Endothelial cell (in vitro differentiated cells): ENCODE results near the gene DDX54. TPM values are rescaled to one million over a fixed set of nuclear protein-coding genes. Genes with fewer than 3 reads are reported as not detected.

Source experiments
- DNase-seq: peaks from one replicate; pipeline ENCODE4 v3.0.0; 2021; ENCODE audit warnings: low spot score
- H3K27ac Mint-ChIP-seq: one replicate; pipeline ENCODE4 v1.8.0; 2021; ENCODE audit warnings: mixed read lengths, inconsistent platforms; ENCODE audit not compliant: unreplicated experiment
- H3K27me3 Mint-ChIP-seq: one replicate; pipeline ENCODE4 v1.8.0; 2021; ENCODE audit warnings: mild to moderate bottlenecking, moderate library complexity, mixed read lengths, inconsistent platforms; ENCODE audit not compliant: unreplicated experiment
- H3K36me3 Mint-ChIP-seq: one replicate; pipeline ENCODE4 v1.8.0; 2021; ENCODE audit warnings: mild to moderate bottlenecking, low read depth, mixed read lengths, inconsistent platforms; ENCODE audit not compliant: unreplicated experiment
- H3K4me1 Mint-ChIP-seq: one replicate; pipeline ENCODE4 v1.8.0; 2021; ENCODE audit warnings: mild to moderate bottlenecking, mixed read lengths, inconsistent platforms; ENCODE audit not compliant: unreplicated experiment
- H3K4me3 Mint-ChIP-seq: one replicate; pipeline ENCODE4 v1.8.0; 2021; ENCODE audit warnings: mild to moderate bottlenecking, mixed read lengths, inconsistent platforms; ENCODE audit not compliant: unreplicated experiment
- H3K9me3 Mint-ChIP-seq: one replicate; pipeline ENCODE4 v1.8.0; 2021; ENCODE audit warnings: mixed read lengths, inconsistent platforms; ENCODE audit not compliant: unreplicated experiment
- microRNA-seq: library from miRNA; unstranded; fragments of <30 nt; microRNA quantifications from one replicate; pipeline ENCODE4, GENCODE V29; 2020; ENCODE audit not compliant: unreplicated experiment
- total RNA-seq: library from RNA; stranded (reverse); fragmentation: NEBNext Ultra II Directional; extraction: Animal tissue kit (Norgen Biotek cat#: 25700); gene quantifications from one replicate; pipeline ENCODE4 v1.2.1, GENCODE V29; 2021; ENCODE audit not compliant: unreplicated experiment
- TF ChIP-seq, protein P1 (sequence below): fragments of 200-600 bp; sonication (generic); IDR thresholded peaks from one replicate; pipeline ENCODE4 v1.5.0; 2021; ENCODE audit warnings: antibody characterized with exemption; ENCODE audit not compliant: unreplicated experiment

The DDX54 gene
- total RNA-seq, 1 donor from 2014 or later: 47.5 TPM

DNA sequence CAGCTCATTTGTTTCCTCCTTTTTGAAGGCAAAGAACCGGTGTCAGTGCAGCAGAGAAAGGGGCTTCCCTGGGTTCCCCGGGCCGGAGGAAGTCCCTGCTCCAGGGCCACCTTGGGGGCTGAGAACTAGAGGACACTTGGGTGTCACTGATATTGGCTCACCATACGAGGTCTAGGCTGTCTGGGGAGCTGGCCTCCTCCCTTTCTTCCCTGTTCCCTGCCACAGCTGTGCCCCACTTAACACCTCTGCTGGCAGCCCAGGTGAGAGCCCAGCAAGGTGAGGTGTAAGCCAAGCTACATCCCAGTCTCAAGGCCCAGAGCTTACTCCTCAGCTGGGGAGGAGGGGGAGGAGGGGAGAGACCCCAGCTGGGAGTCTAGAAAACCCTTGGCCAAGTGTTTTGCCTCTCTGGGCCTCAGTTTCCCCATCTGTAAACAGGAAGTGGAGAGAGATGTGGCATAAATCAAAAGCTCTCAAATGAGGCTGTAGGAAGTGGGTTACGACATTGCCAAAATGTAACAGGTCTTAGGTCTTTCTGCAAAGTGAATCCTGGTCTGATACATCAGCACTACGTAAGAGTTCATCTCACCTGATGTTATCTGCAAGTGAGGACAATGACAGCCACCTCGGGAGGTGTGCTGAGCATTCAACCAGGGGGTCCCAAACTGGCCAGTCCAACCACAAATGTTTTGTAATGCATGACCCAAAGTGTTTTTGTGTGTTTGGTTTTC, 75.2 kb downstream of the DDX54 start:
- Mint-ChIP-seq H3K27me3 (peaks cover 3% of the 10 kb centered on the region), H3K4me3 (no peak overlapping the region), H3K4me1 (peaks cover 6% of the 10 kb centered on the region), H3K27ac (no peak overlapping the region), H3K36me3 (no peaks in the 10 kb centered on the region), H3K9me3 (no peaks in the 10 kb centered on the region)
- no peak for DNase-seq
- TF ChIP-seq, protein P1, sequence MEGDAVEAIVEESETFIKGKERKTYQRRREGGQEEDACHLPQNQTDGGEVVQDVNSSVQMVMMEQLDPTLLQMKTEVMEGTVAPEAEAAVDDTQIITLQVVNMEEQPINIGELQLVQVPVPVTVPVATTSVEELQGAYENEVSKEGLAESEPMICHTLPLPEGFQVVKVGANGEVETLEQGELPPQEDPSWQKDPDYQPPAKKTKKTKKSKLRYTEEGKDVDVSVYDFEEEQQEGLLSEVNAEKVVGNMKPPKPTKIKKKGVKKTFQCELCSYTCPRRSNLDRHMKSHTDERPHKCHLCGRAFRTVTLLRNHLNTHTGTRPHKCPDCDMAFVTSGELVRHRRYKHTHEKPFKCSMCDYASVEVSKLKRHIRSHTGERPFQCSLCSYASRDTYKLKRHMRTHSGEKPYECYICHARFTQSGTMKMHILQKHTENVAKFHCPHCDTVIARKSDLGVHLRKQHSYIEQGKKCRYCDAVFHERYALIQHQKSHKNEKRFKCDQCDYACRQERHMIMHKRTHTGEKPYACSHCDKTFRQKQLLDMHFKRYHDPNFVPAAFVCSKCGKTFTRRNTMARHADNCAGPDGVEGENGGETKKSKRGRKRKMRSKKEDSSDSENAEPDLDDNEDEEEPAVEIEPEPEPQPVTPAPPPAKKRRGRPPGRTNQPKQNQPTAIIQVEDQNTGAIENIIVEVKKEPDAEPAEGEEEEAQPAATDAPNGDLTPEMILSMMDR: no peak

DNA sequence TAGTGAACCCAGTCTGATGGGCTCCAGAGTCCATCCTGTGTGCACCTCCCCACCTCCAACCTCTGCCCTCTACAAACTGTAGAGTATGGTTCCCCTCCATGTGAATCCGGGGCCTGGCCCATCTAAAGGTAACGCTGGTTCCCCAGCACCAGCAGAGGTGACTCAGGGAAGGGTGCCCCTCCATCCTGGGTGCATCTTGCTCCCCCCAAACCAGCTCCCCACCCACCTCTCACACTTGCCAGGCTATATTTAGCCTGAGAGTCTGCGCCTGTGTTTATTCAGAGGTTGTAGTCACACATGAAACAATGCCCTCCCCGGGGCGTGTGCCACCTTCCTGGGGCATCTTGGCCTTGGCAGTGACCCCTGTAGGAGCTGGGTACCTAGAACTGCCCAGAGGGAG, 75.9 kb downstream of the DDX54 start:
- peaks cover 3% of the 10 kb centered on the region for H3K27me3 Mint-ChIP-seq
- TF ChIP-seq, protein P1: no peak
- H3K4me1 Mint-ChIP-seq: peaks cover 6% of the 10 kb centered on the region
- no peaks in the 10 kb centered on the region for H3K36me3 Mint-ChIP-seq
- no peak overlapping the region for H3K4me3 Mint-ChIP-seq
- DNase-seq: no peak
- H3K9me3 Mint-ChIP-seq: no peaks in the 10 kb centered on the region
- H3K27ac Mint-ChIP-seq: no peak overlapping the region

DNA sequence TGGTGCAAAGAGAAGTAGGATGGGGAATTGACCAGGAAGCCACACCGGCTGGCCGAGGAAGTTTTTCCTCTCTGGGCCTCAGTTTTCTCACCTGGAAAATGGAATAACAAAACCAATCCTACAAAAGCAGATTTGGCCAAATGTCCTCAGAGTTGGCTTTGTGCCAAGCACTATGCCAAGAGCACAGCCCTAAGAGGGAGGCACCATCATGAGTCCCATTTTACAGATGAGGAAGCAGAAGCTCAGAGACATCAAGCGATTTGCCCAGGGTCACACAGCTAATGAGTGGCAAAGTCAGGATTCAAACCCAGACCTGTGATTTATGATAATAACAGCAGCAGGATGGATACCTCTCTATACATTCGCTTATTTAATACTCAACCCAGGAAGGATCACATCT, 77.0 kb downstream of the DDX54 start:
- H3K36me3 Mint-ChIP-seq: no peaks in the 10 kb centered on the region
- DNase-seq: no peak
- H3K4me1 Mint-ChIP-seq: peaks cover 6% of the 10 kb centered on the region
- H3K27ac Mint-ChIP-seq: no peak overlapping the region
- no peak overlapping the region for H3K4me3 Mint-ChIP-seq
- H3K9me3 Mint-ChIP-seq: no peaks in the 10 kb centered on the region
- TF ChIP-seq, protein P1: no peak
- peaks cover 3% of the 10 kb centered on the region for H3K27me3 Mint-ChIP-seq

Small RNAs within 50 kb of the gene (microRNA-seq; reads per million reads assigned to microRNA genes)
- 0.63 reads per million for gene MIR7106

Other genes starting within 250 kb of the DDX54 start
- 2.2 TPM for gene OAS3, start 247.0 kb downstream of the DDX54 start, total RNA-seq
- gene OAS2, start 207.0 kb downstream of the DDX54 start, total RNA-seq: 0.41 TPM
- gene DTX1, start 128.7 kb downstream of the DDX54 start, total RNA-seq: 62.8 TPM
- 0.21 TPM for gene RASAL1, start 49.7 kb downstream of the DDX54 start, total RNA-seq
- gene CFAP73, start 35.8 kb downstream of the DDX54 start, total RNA-seq: not detected
- 11.7 TPM for gene RITA1, start 243 bp upstream of the DDX54 start, total RNA-seq
- gene TPCN1, start 36.0 kb upstream of the DDX54 start, total RNA-seq: 8.4 TPM
- 44.6 TPM for gene SLC8B1, start 149.6 kb upstream of the DDX54 start, total RNA-seq
- gene PLBD2, start 173.1 kb upstream of the DDX54 start, total RNA-seq: 26.6 TPM
- gene SDS, start 218.4 kb upstream of the DDX54 start, total RNA-seq: not detected
- gene SDSL, start 236.9 kb upstream of the DDX54 start, total RNA-seq: 1.3 TPM